Cardiac fibroblast (primary cell): ENCODE measurements around the gene ITFG1.
A peak's percentile ranks its signal among the peaks of the same experiment; 100 is the strongest.
"Not testable (repeated sequence)": the region's sequence is repeated elsewhere in the genome, so short reads cannot be mapped to it uniquely, and the experiment has no call there.

ENCODE experiments used
- DNase-seq, 2 donors: peaks; one replicate each; pipeline versions ENCODE4 v3.0.0 to v3.0.0-alpha.2; 2010; ENCODE audit warnings: low read depth in 2 of 2
- H3K4me3 ChIP-seq, 2 donors: replicated peaks in 1 of 2; 1 replicate in 1 of 2; 2 replicates in 1 of 2; pipeline ENCODE4 v1.5.1; 2011; ENCODE audit warnings: low read depth in 2 of 2, low read length in 2 of 2, mild to moderate bottlenecking in 2 of 2, moderate library complexity in 1 of 2
- CTCF ChIP-seq: IDR thresholded peaks from one replicate; pipeline ENCODE4 v1.5.1; 2011; ENCODE audit warnings: low read depth, mild to moderate bottlenecking, low read length, inconsistent platforms

ITFG1 gene

GRCh38 chr16:47198180-47198575 lies 262.7 kb downstream of the ITFG1 start:
- peak; percentile 14 to 43 for DNase-seq
- TF ChIP-seq CTCF: no peak
- H3K4me3 ChIP-seq: no peak overlapping the region

GRCh38 chr16:47197536-47198179 lies 263.2 kb downstream of the ITFG1 start:
- H3K4me3 ChIP-seq: no peak overlapping the region
- no peak for TF ChIP-seq CTCF
- peak; percentile 89 to 92 for DNase-seq

- no peak for DNase-seq
- no peak overlapping the region for H3K4me3 ChIP-seq
- TF ChIP-seq CTCF: no peak
Measured at GRCh38 chr16:47196457-47196856, 264.4 kb downstream of the ITFG1 start.

GRCh38 chr16:47182318-47182717 lies 278.5 kb downstream of the ITFG1 start:
- no peak for DNase-seq
- no peak overlapping the region for H3K4me3 ChIP-seq
- TF ChIP-seq CTCF: no peak

- H3K4me3 ChIP-seq, DNase-seq: not testable (repeated sequence)
Measured at GRCh38 chr16:47181066-47181465, 279.8 kb downstream of the ITFG1 start.

- no peak for DNase-seq
- TF ChIP-seq CTCF: no peak
Measured at GRCh38 chr16:47180073-47180472, 280.8 kb downstream of the ITFG1 start.

GRCh38 chr16:47175152-47175551 lies 285.7 kb downstream of the ITFG1 start:
- DNase-seq: no peak
- no peak for TF ChIP-seq CTCF

More at GRCh38 chr16:47180073-47180472, 280.8 kb downstream of the ITFG1 start:
- no peak overlapping the region for H3K4me3 ChIP-seq

More at GRCh38 chr16:47175152-47175551, 285.7 kb downstream of the ITFG1 start:
- no peak overlapping the region for H3K4me3 ChIP-seq
